ENCODE results near the gene UNC13B.

Gene UNC13B

DNA sequence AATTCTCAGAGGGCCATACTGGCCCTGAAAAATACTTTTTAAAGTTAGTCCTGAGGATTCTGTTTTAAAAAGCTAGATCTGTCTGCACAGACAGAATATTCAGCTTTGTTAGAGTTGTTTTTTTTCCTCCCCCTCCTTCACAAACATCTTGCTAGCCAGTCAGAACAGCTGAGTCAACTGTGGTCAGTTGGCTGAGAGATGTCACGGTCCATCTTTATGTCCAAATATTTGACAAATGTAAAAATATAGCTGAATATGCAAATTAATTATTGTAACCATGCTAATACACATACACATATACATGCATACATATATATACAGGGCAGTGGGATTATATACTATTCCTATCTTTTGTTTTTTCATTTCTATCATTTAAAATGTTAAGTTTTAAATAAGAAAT lies 33.9 kb downstream of the UNC13B start:
- H3K27ac ChIP-seq: no peak overlapping the region
- no peak overlapping the region for H3K4me2 ChIP-seq
- H3K9ac ChIP-seq: no peak overlapping the region
- H3K4me3 ChIP-seq: no peak overlapping the region
- peaks cover 43 to 67% (median 60%) of the 10 kb centered on the region in 11 experiments for H3K9me3 ChIP-seq (replicated peaks in 1 of 11)
- H3K27me3 ChIP-seq: no peaks in the 10 kb centered on the region
- no peaks in the 10 kb centered on the region for H4K20me1 ChIP-seq
- no peaks in the 10 kb centered on the region for H3K4me1 ChIP-seq
- peaks cover 0 to 16% (median 0%) of the 10 kb centered on the region in 11 experiments; a peak in 4 of 22 replicates for H3K36me3 ChIP-seq
- TF ChIP-seq Cebpa-rat (IDR thresholded peaks at IDR 0.05): no peak

GRCh38 chr9:35198191-35198590 lies 36.4 kb downstream of the UNC13B start:
- TF ChIP-seq Cebpa-rat (IDR thresholded peaks at IDR 0.05): no peak
- no peak overlapping the region for H3K4me2 ChIP-seq
- no peaks in the 10 kb centered on the region for H4K20me1 ChIP-seq
- H3K27me3 ChIP-seq: no peaks in the 10 kb centered on the region
- H3K36me3 ChIP-seq: 0 out of 22 replicates have a peak, but pooled peaks cover 0 to 2% (median 0%) of the 10 kb centered on the region in 11 experiments
- no peak overlapping the region for H3K9ac ChIP-seq
- H3K4me1 ChIP-seq: no peaks in the 10 kb centered on the region
- H3K9me3 ChIP-seq (replicated peaks in 1 of 11): peaks cover 24 to 55% (median 36%) of the 10 kb centered on the region in 11 experiments
- H3K27ac ChIP-seq: no peak overlapping the region
- no peak overlapping the region for H3K4me3 ChIP-seq

DNA sequence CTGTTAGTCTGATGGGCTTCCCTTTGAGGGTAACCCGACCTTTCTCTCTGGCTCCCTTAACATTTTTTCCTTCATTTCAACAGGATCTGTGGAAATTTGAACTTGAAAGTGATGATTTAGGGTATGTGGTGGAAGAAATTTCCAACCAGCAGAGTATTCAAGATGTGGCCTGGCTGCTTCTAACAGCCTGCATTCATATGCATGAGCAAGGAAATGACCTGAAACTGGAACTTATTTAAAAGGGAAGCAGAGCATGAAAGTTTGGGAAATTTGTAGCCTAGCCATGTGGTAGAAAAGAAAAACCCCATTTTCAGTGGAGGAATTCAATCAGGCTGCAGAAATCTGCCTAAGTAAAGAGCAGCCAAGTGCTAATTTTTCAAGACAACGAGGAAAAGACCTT lies 41.7 kb downstream of the UNC13B start:
- Histone ChIP-seq H3K27ac (no peak overlapping the region), H3K9me3 (replicated peaks in 1 of 11) (peaks cover 40 to 66% (median 47%) of the 10 kb centered on the region in 11 experiments), H3K27me3 (no peaks in the 10 kb centered on the region), H3K4me3 (0 out of 20 replicates have a peak overlapping the region, but pooled peaks of 1 of the 10 experiments have one; percentile 36), H3K4me2 (no peak overlapping the region), H3K36me3 (peaks cover 0 to 10% (median 7%) of the 10 kb centered on the region in 11 experiments; a peak in 12 of 22 replicates), H3K4me1 (no peaks in the 10 kb centered on the region), H4K20me1 (no peaks in the 10 kb centered on the region), H3K9ac (no peak overlapping the region)
- TF ChIP-seq Cebpa-rat (IDR thresholded peaks at IDR 0.05): no peak

GRCh38 chr9:35205340-35205739 lies 43.5 kb downstream of the UNC13B start:
- Histone ChIP-seq H3K27me3 (no peaks in the 10 kb centered on the region), H3K36me3 (peaks cover 0 to 10% (median 7%) of the 10 kb centered on the region in 11 experiments; a peak in 12 of 22 replicates), H3K4me3 (no peak overlapping the region), H3K9me3 (replicated peaks in 1 of 11) (peaks cover 34 to 69% (median 44%) of the 10 kb centered on the region in 11 experiments), H3K4me2 (no peak overlapping the region), H3K9ac (no peak overlapping the region), H4K20me1 (no peaks in the 10 kb centered on the region), H3K4me1 (no peaks in the 10 kb centered on the region), H3K27ac (no peak overlapping the region)
- no peak for TF ChIP-seq Cebpa-rat (IDR thresholded peaks at IDR 0.05)

- no peaks in the 10 kb centered on the region for H3K36me3 ChIP-seq
- no peak overlapping the region for H3K4me2 ChIP-seq
- no peak overlapping the region for H3K27ac ChIP-seq
- no peak for TF ChIP-seq Cebpa-rat (IDR thresholded peaks at IDR 0.05)
- H3K4me3 ChIP-seq: no peak overlapping the region
- H3K9me3 ChIP-seq (replicated peaks in 1 of 11): peaks cover 0 to 17% (median 6%) of the 10 kb centered on the region in 11 experiments; a peak in 6 of 22 replicates
- H3K4me1 ChIP-seq: no peaks in the 10 kb centered on the region
- no peaks in the 10 kb centered on the region for H4K20me1 ChIP-seq
- H3K9ac ChIP-seq: no peak overlapping the region
- no peaks in the 10 kb centered on the region for H3K27me3 ChIP-seq
These were observed 50.0 kb downstream of the UNC13B start for GRCh38 chr9:35211854-35212253.

GRCh38 chr9:35220659-35221338 lies 59.0 kb downstream of the UNC13B start:
- Histone ChIP-seq H3K9ac (no peak overlapping the region), H3K36me3 (peaks cover 0 to 8% (median 0%) of the 10 kb centered on the region in 11 experiments; a peak in 2 of 22 replicates), H3K4me3 (no peak overlapping the region), H3K27me3 (no peaks in the 10 kb centered on the region), H3K27ac (no peak overlapping the region), H3K9me3 (replicated peaks in 1 of 11) (peaks cover 23 to 62% (median 37%) of the 10 kb centered on the region in 11 experiments), H4K20me1 (no peaks in the 10 kb centered on the region), H3K4me2 (no peak overlapping the region), H3K4me1 (no peaks in the 10 kb centered on the region)
- TF ChIP-seq Cebpa-rat (IDR thresholded peaks at IDR 0.05): no peak

- peaks cover 23 to 60% (median 34%) of the 10 kb centered on the region in 11 experiments for H3K9me3 ChIP-seq (replicated peaks in 1 of 11)
- peaks cover 0 to 8% (median 0%) of the 10 kb centered on the region in 11 experiments; a peak in 2 of 22 replicates for H3K36me3 ChIP-seq
- H3K27me3 ChIP-seq: no peaks in the 10 kb centered on the region
- peaks cover 0 to 10% (median 0%) of the 10 kb centered on the region in 10 experiments; a peak in 6 of 20 replicates for H3K4me1 ChIP-seq
- no peaks in the 10 kb centered on the region for H4K20me1 ChIP-seq
- no peak for TF ChIP-seq Cebpa-rat (IDR thresholded peaks at IDR 0.05)
- H3K27ac ChIP-seq: no peak overlapping the region
- H3K4me2 ChIP-seq: no peak overlapping the region
- no peak overlapping the region for H3K4me3 ChIP-seq
- H3K9ac ChIP-seq: no peak overlapping the region
These were observed 63.9 kb downstream of the UNC13B start for GRCh38 chr9:35225677-35226076.

DNA sequence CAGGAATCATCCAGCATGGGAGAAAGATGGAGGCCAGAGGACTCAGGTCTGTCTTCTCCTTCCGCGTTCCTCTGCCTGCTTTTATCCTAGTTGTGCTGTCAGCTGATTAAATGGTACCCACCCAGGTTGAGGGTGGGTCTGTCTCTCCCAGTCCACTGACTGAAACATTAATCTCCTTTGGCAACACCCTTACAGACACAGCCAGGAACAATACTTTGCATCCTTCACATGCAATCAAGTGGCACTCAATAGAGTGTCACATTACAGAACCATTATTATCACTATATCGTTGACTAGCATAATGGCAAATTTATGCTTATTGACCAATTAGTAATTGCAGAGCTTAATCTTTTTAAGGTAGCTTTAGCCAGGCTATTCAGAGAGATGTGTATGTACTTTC lies 64.8 kb downstream of the UNC13B start:
- Histone ChIP-seq H3K36me3 (peaks cover 0 to 8% (median 0%) of the 10 kb centered on the region in 11 experiments; a peak in 2 of 22 replicates), H3K4me2 (no peak overlapping the region), H3K4me3 (no peak overlapping the region), H3K27me3 (no peaks in the 10 kb centered on the region), H3K9me3 (replicated peaks in 1 of 11) (peaks cover 20 to 50% (median 33%) of the 10 kb centered on the region in 11 experiments), H3K27ac (no peak overlapping the region), H3K4me1 (peaks cover 0 to 10% (median 0%) of the 10 kb centered on the region in 10 experiments; a peak in 6 of 20 replicates), H3K9ac (no peak overlapping the region), H4K20me1 (no peaks in the 10 kb centered on the region)
- no peak for TF ChIP-seq Cebpa-rat (IDR thresholded peaks at IDR 0.05)

GRCh38 chr9:35227284-35227683 lies 65.5 kb downstream of the UNC13B start:
- peaks cover 0 to 8% (median 0%) of the 10 kb centered on the region in 11 experiments; a peak in 2 of 22 replicates for H3K36me3 ChIP-seq
- no peak for TF ChIP-seq Cebpa-rat (IDR thresholded peaks at IDR 0.05)
- peaks cover 20 to 44% (median 33%) of the 10 kb centered on the region in 11 experiments for H3K9me3 ChIP-seq (replicated peaks in 1 of 11)
- H3K4me1 ChIP-seq: peaks cover 0 to 10% (median 0%) of the 10 kb centered on the region in 10 experiments; a peak in 6 of 20 replicates
- H3K27me3 ChIP-seq: no peaks in the 10 kb centered on the region
- H3K4me3 ChIP-seq: no peak overlapping the region
- H3K27ac ChIP-seq: no peak overlapping the region
- no peak overlapping the region for H3K4me2 ChIP-seq
- H4K20me1 ChIP-seq: no peaks in the 10 kb centered on the region
- H3K9ac ChIP-seq: no peak overlapping the region
